Hepatocyte (in vitro differentiated cells): ENCODE data around the gene ROBO1. TPM values are rescaled to one million over a fixed set of nuclear protein-coding genes. Genes with fewer than 3 reads are reported as not detected.

Experiments
- DNase-seq: peaks from one replicate; pipeline ENCODE4 v3.0.0-alpha.2; 2016; ENCODE audit warnings: low spot score
- H2AFZ ChIP-seq: fragments of 200-600 bp; sonication (generic); 2 replicates; pipeline ENCODE4 v1.6.0; 2016; ENCODE audit warnings: antibody characterized with exemption, mild to moderate bottlenecking
- H3K27ac ChIP-seq: fragments of 200-600 bp; sonication (generic); 2 replicates; pipeline ENCODE4 v1.5.1; 2016; ENCODE audit warnings: mild to moderate bottlenecking
- H3K27me3 ChIP-seq: fragments of 200-600 bp; sonication (generic); 2 replicates; pipeline ENCODE4 v1.6.1; 2016
- H3K36me3 ChIP-seq: fragments of 200-600 bp; sonication (generic); replicated peaks from 2 replicates; pipeline ENCODE4 v1.5.1; 2016; ENCODE audit warnings: low read depth; ENCODE audit not compliant: insufficient read depth
- H3K4me1 ChIP-seq: fragments of 200-600 bp; sonication (generic); 2 replicates; pipeline ENCODE4 v1.5.1; 2016; ENCODE audit warnings: mild to moderate bottlenecking, moderate library complexity; ENCODE audit not compliant: insufficient read depth
- H3K4me2 ChIP-seq: fragments of 200-600 bp; sonication (generic); 2 replicates; pipeline ENCODE4 v1.6.0; 2016
- H3K4me3 ChIP-seq: fragments of 200-600 bp; sonication (generic); 2 replicates; pipeline ENCODE4 v1.5.1; 2016; ENCODE audit warnings: mild to moderate bottlenecking
- H3K79me2 ChIP-seq: fragments of 200-600 bp; sonication (generic); 2 replicates; pipeline ENCODE4 v1.6.0; 2017; ENCODE audit warnings: mild to moderate bottlenecking
- H3K9me2 ChIP-seq: fragments of 200-600 bp; sonication (generic); replicated peaks from 2 replicates; pipeline ENCODE4 v1.6.0; 2017; ENCODE audit warnings: mild to moderate bottlenecking; ENCODE audit not compliant: insufficient read depth
- H3K9me3 ChIP-seq: fragments of 200-600 bp; sonication (generic); 2 replicates; pipeline ENCODE4 v1.5.1; 2016; ENCODE audit warnings: low read depth, mild to moderate bottlenecking
- H4K20me1 ChIP-seq: fragments of 200-600 bp; sonication (generic); 2 replicates; pipeline ENCODE4 v1.6.0; 2016; ENCODE audit warnings: mild to moderate bottlenecking; ENCODE audit not compliant: insufficient read depth, poor library complexity, severe bottlenecking
- EZH2 ChIP-seq: fragments of 200-600 bp; sonication (generic); IDR thresholded peaks from 2 replicates; pipeline ENCODE4 v1.6.1; 2016; ENCODE audit warnings: antibody characterized with exemption, mild to moderate bottlenecking, borderline replicate concordance
- EZH2phosphoT487 ChIP-seq: fragments of 200-600 bp; sonication (generic); IDR thresholded peaks from one replicate; pipeline ENCODE4 v1.6.1; 2018; ENCODE audit warnings: antibody characterized with exemption, mild to moderate bottlenecking, low read depth, moderate library complexity; ENCODE audit not compliant: unreplicated experiment, severe bottlenecking
- WGBS: methylation state at CpG from one replicate; pipeline ENCODE4 v1.1.6; 2016; ENCODE audit warnings: low lambda C conversion rate; ENCODE audit errors: missing lambda C conversion rate; 5-methylcytosine and 5-hydroxymethylcytosine counted together
- polyA plus RNA-seq: library from polyadenylated mRNA; unstranded; fragments of >200 nt; fragmentation: Nextera tagmentation; extraction: Ambion mirVana; gene quantifications from 2 replicates; pipeline ENCODE4 v1.2.1, GENCODE V29; 2016
- total RNA-seq: library from RNA; depleted of rRNA; stranded (reverse); fragments of >200 nt; gene quantifications from 2 replicates; pipeline ENCODE4 v1.2.3, GENCODE V29; 2014
- TF ChIP-seq, protein P1 (sequence below): fragments of 200-600 bp; sonication (generic); IDR thresholded peaks from 2 replicates; pipeline ENCODE4 v1.5.1; 2016; ENCODE audit warnings: antibody characterized with exemption, mild to moderate bottlenecking; ENCODE audit not compliant: poor library complexity

Gene ROBO1
- total and polyA plus RNA-seq, 2 experiments from 2014 or later: 13.6 to 44.3 TPM

DNA sequence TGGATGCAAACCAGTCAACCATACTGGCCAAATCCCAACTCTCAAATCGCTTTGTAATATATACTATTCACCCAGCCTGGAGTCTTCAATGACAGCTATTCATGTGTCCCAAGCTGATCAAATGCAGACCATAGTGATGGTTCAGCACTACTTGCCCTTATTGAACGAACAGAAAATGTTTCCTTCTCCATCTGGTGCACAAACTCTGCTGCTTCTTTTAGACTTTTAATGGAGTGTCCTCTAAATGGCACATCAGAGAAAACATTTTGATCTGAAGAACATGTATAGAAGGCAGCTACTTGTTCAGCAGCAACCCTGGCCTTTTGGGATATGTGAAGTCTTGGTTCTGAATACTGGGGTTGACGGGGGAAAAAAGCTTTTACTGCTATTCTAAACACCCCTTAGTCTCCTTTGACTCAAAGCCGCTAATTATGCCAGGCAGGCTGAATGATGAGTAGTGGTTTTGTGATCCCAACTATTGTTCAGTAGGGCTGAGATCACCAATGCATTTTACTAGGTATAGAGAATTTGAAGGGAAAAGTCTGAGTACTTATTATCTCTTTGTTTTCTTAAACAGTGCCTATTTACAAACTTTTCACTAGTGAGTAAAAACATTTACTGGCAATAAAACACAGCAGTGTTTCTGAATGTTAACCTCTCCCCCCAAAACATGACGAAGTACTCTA, 781.2 kb downstream of the ROBO1 start:
- Histone ChIP-seq H2AFZ (no peak overlapping the region), H3K79me2 (peaks cover 65% of the 10 kb centered on the region), H3K4me3 (no peak overlapping the region), H3K4me1 (no peaks in the 10 kb centered on the region), H3K36me3 (no peaks in the 10 kb centered on the region), H3K4me2 (no peak overlapping the region), H3K27me3 (no peaks in the 10 kb centered on the region), H3K9me2 (no peaks in the 10 kb centered on the region), H3K27ac (no peak overlapping the region), H3K9me3 (no peaks in the 10 kb centered on the region), H4K20me1 (no peaks in the 10 kb centered on the region)
- TF ChIP-seq, protein P1, sequence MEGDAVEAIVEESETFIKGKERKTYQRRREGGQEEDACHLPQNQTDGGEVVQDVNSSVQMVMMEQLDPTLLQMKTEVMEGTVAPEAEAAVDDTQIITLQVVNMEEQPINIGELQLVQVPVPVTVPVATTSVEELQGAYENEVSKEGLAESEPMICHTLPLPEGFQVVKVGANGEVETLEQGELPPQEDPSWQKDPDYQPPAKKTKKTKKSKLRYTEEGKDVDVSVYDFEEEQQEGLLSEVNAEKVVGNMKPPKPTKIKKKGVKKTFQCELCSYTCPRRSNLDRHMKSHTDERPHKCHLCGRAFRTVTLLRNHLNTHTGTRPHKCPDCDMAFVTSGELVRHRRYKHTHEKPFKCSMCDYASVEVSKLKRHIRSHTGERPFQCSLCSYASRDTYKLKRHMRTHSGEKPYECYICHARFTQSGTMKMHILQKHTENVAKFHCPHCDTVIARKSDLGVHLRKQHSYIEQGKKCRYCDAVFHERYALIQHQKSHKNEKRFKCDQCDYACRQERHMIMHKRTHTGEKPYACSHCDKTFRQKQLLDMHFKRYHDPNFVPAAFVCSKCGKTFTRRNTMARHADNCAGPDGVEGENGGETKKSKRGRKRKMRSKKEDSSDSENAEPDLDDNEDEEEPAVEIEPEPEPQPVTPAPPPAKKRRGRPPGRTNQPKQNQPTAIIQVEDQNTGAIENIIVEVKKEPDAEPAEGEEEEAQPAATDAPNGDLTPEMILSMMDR: no peak
- TF ChIP-seq EZH2phosphoT487 (no peak), EZH2 (no peak)
- DNase-seq: no peak
- WGBS: 57% methylated on average over 5 of the region's 5 CpGs

DNA sequence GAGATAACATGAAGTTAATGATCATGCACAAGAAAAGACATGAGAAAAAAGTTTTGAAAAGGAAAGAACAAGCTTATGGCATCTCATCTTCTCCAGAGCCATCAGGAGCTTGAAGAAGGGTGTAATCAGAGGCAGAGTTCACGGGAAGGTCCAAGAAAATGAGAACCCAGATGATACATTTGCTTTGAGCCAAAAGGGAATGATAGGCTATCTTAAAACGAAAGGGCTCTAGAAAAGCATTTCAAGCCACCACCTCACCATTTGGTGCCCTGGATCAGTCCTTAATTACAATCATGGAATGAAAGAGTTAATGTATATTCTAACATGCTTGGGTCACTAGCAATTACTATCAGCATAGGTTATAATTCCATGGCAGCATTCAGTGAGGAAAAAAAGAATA, 781.8 kb downstream of the ROBO1 start:
- H3K36me3 ChIP-seq: no peaks in the 10 kb centered on the region
- H3K9me3 ChIP-seq: no peaks in the 10 kb centered on the region
- no peak overlapping the region for H3K27ac ChIP-seq
- TF ChIP-seq, protein P1: no peak
- TF ChIP-seq EZH2: no peak
- TF ChIP-seq EZH2phosphoT487: no peak
- no peak overlapping the region for H3K4me2 ChIP-seq
- DNase-seq: no peak
- H3K79me2 ChIP-seq: peaks cover 59% of the 10 kb centered on the region
- no peaks in the 10 kb centered on the region for H3K27me3 ChIP-seq
- H3K4me3 ChIP-seq: no peak overlapping the region
- H3K4me1 ChIP-seq: no peaks in the 10 kb centered on the region
- H2AFZ ChIP-seq: no peak overlapping the region
- no peaks in the 10 kb centered on the region for H3K9me2 ChIP-seq
- H4K20me1 ChIP-seq: no peaks in the 10 kb centered on the region
- WGBS: 80% methylated on average over 2 of the region's 2 CpGs

DNA sequence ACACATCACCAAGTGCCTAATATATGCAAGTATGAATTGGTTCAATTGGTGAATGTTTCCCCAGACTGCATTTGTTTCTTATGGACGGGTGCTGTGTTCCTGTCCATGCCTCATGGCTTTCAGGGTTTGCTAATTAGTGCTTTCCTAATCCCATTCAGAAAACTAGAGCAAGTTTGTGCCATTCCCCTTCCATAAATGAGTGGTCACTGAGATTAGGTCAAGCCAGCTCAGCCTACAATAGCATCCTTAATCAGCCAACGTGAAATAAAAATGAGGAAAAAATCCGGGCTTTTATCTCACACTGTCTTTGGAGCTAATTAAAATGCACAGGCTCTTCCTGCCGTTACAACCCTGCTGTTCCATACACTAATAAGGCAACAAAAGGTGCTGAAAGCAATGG, 788.8 kb downstream of the ROBO1 start:
- Histone ChIP-seq H2AFZ (no peak overlapping the region), H4K20me1 (no peaks in the 10 kb centered on the region), H3K4me2 (no peak overlapping the region)

More for the DNA sequence above, 788.8 kb downstream of the ROBO1 start:
- H3K9me3 ChIP-seq: no peaks in the 10 kb centered on the region
- no peak overlapping the region for H3K4me3 ChIP-seq
- no peaks in the 10 kb centered on the region for H3K27me3 ChIP-seq
- H3K36me3 ChIP-seq: no peaks in the 10 kb centered on the region
- peaks cover 56% of the 10 kb centered on the region for H3K79me2 ChIP-seq
- no peak overlapping the region for H3K27ac ChIP-seq
- no peaks in the 10 kb centered on the region for H3K4me1 ChIP-seq
- 53% methylated on average over 4 of the region's 4 CpGs for WGBS
- H3K9me2 ChIP-seq: no peaks in the 10 kb centered on the region
- no peak for DNase-seq
- no peak for TF ChIP-seq EZH2
- no peak for TF ChIP-seq EZH2phosphoT487
- TF ChIP-seq, protein P1: no peak
